ENCODE data around the gene MEX3A.
A peak's percentile ranks its signal among the peaks of the same experiment; 100 is the strongest.
"Not testable (repeated sequence)": the region's sequence is repeated elsewhere in the genome, so short reads cannot be mapped to it uniquely, and the experiment has no call there.

MEX3A gene

GRCh38 chr1:156118177-156118868 is 36.1 kb upstream of the MEX3A start:
- DNase-seq = no peak

GRCh38 chr1:156117414-156118176 is 35.3 kb upstream of the MEX3A start:
- no peak for DNase-seq

GRCh38 chr1:156116731-156117130 is 34.5 kb upstream of the MEX3A start:
- not testable (repeated sequence) for DNase-seq

- no peak for DNase-seq
Observed at GRCh38 chr1:156115514-156116374, 33.5 kb upstream of the MEX3A start.

- DNase-seq = peak; percentile 44
Observed at GRCh38 chr1:156114919-156115513, 32.8 kb upstream of the MEX3A start.

GRCh38 chr1:156114101-156114918 is 32.0 kb upstream of the MEX3A start, which contains the start of gene LMNA:
LMNA (plus strand) TSS chr1:156114711; CDS start chr1:156114919, 208 bp downstream.
- peak; percentile 75 for DNase-seq

GRCh38 chr1:156113282-156113950 is 31.2 kb upstream of the MEX3A start:
- DNase-seq = no peak

GRCh38 chr1:156112276-156113137 is 30.2 kb upstream of the MEX3A start:
- DNase-seq = no peak

GRCh38 chr1:156111355-156111962 is 29.2 kb upstream of the MEX3A start:
- DNase-seq = no peak

GRCh38 chr1:156110252-156110651 is 28.0 kb upstream of the MEX3A start:
- no peak for DNase-seq

GRCh38 chr1:156108664-156109241 is 26.5 kb upstream of the MEX3A start:
- no peak for DNase-seq

GRCh38 chr1:156108057-156108456 is 25.8 kb upstream of the MEX3A start:
- DNase-seq = no peak

GRCh38 chr1:156106624-156107488 is 24.6 kb upstream of the MEX3A start:
- DNase-seq = no peak

- DNase-seq = no peak
Observed at GRCh38 chr1:156104861-156105832, 22.9 kb upstream of the MEX3A start.

- no peak for DNase-seq
Observed at GRCh38 chr1:156104065-156104810, 22.0 kb upstream of the MEX3A start.

GRCh38 chr1:156103521-156103947 is 21.3 kb upstream of the MEX3A start:
- DNase-seq = no peak
